ENCODE measurements around the gene VDR. TPM values are rescaled to one million over a fixed set of nuclear protein-coding genes. Genes with fewer than 3 reads are reported as not detected.

Gene VDR
- total RNA-seq, 4 donors from 2014 or later = 3.5 to 5.2 (median 3.9) TPM

DNA sequence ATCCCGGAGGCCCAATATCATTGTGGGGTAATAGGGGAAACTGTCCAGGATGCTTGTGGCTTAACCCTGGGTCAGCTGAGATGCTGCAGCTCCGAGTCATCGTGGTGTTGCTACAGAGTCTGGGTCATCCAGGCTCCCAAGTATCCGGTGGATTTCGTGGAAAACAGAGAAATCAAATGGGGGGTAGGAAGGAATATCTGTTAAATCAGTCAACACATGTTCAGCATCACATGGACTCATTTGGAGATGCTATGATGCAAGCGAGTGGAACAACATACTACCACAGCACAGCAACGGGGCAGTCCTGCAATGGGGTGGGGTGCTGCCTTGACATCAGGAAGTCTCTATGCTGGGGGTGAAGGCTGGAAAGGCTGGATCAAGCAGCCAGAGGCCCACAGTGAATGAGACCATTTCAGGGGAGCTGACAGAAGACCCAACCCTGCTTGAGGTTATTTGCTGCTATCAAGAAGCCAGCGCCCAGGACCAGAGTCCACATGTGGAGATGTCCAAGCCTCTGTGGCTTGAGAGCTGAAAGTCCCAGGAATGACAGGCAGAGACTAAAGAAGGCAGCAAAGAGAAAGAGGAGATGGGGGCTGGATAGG, 22.9 kb downstream of the VDR start:
- peak in 1 of 2 donors; percentile 15 for DNase-seq
- WGBS, 2 donors = 76% methylated on average over 8 of the region's 8 CpGs
- no peaks in the 10 kb centered on the region for H3K27me3 ChIP-seq
- TF ChIP-seq POLR2A (IDR thresholded peaks at IDR 0.05) (no peak), CTCF (IDR thresholded peaks at IDR 0.05) (no peak)
- H3K9me3 ChIP-seq = no peaks in the 10 kb centered on the region
- no peaks in the 10 kb centered on the region for H3K36me3 ChIP-seq
- intact Hi-C loops (cut with DNase I) = no loop called here
- H3K27ac ChIP-seq = no peak overlapping the region
- H3K4me1 ChIP-seq = peaks cover 0 to 38% of the 10 kb centered on the region in 2 donors
- no peak overlapping the region for H3K4me3 ChIP-seq (replicated peaks in 1 of 3)

DNA sequence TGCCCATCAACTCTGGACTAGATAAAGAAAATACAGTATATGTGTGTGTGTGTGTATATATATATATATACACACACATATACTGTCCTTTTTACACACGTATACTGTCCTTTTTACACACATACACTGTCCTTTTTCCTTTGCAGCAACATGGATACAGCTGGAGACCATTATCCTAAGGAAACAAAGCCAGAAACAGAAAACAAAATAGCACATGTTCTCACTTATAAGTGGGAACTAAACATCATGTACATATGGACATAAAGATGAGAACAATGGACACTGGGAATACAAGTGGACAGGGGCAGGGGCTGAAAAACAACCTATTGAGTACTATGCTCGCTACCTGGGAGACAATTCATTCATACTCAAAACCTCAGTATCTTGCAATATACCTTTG, 23.7 kb downstream of the VDR start:
- Histone ChIP-seq H3K4me3 (replicated peaks in 1 of 3) (no peak overlapping the region), H3K4me1 (peaks cover 0 to 30% of the 10 kb centered on the region in 2 donors), H3K27me3 (no peaks in the 10 kb centered on the region), H3K36me3 (no peaks in the 10 kb centered on the region), H3K27ac (no peak overlapping the region), H3K9me3 (no peaks in the 10 kb centered on the region)
- no peak for TF ChIP-seq CTCF (IDR thresholded peaks at IDR 0.05)
- TF ChIP-seq POLR2A (IDR thresholded peaks at IDR 0.05) = no peak
- DNase-seq = no peak
- WGBS, 2 donors = 93 to 99% methylated on average over 2 of the region's 2 CpGs
- intact Hi-C loops (cut with DNase I) = no loop called here

DNA sequence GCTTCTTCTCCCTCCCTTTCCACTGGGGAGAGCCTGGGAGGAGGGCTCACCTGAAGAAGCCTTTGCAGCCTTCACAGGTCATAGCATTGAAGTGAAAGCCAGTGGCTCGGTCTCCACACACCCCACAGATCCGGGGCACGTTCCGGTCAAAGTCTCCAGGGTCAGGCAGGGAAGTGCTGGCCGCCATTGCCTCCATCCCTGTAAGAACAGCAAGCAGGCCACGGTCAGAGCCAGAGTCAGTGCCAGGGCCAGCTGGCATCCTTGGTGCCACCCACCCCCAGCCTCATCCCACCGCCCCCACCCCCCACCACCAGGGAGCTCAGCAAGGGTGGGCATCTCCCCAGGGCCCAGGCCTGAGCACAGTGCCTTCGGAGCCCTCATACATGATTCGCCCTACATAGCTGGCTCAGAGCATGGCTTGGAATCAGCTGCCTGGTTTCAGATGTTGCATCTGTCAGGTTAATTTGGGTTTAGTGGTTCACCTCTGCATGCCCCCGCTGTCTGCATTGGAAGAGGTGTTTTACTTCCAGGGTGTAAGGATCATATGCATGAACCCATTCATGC, 25.8 kb downstream of the VDR start:
- Histone ChIP-seq H3K4me1 (peaks cover 0 to 27% of the 10 kb centered on the region in 2 donors), H3K27me3 (no peaks in the 10 kb centered on the region), H3K4me3 (replicated peaks in 1 of 3) (no peak overlapping the region), H3K27ac (no peak overlapping the region), H3K9me3 (no peaks in the 10 kb centered on the region), H3K36me3 (no peaks in the 10 kb centered on the region)
- 96 to 100% methylated on average over 2 to 5 of the region's 10 CpGs for WGBS, 2 donors
- intact Hi-C loops (cut with DNase I) = no loop called here
- TF ChIP-seq CTCF (IDR thresholded peaks at IDR 0.05) = no peak
- no peak for DNase-seq

- TF ChIP-seq CTCF (IDR thresholded peaks at IDR 0.05) = no peak
- TF ChIP-seq POLR2A (IDR thresholded peaks at IDR 0.05) = no peak
- H3K9me3 ChIP-seq = no peaks in the 10 kb centered on the region
- no peak overlapping the region for H3K4me3 ChIP-seq (replicated peaks in 1 of 3)
- WGBS, 2 donors = 95 to 97% methylated on average over 7 of the region's 7 CpGs
- no peak for DNase-seq
- no peaks in the 10 kb centered on the region for H3K36me3 ChIP-seq
- H3K27ac ChIP-seq = no peak overlapping the region
- no peaks in the 10 kb centered on the region for H3K27me3 ChIP-seq
- peaks cover 0 to 25% of the 10 kb centered on the region in 2 donors for H3K4me1 ChIP-seq
- intact Hi-C loops (cut with DNase I) = no loop called here
Observed at GRCh38 chr12:47878293-47878917, 26.4 kb downstream of the VDR start.

DNA sequence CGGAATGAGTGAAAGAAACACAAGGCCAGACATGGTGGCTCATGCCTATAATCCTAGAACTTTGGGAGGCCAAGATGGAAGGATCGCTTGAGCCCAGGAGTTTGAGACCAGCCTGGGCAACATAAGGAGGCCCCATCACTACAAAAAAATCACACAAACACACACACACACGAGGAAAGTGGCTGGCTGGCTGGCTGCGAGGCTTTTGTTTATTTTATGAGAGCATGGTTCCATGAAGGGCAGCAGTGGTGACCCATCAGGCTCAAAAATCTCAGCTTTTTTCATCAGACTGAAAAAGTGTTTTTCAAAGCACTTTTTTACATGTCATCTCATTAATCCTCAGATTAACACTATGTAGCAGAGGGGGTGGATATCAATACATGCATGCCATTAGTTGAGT, 27.7 kb downstream of the VDR start:
- Histone ChIP-seq H3K9me3 (no peaks in the 10 kb centered on the region), H3K4me3 (replicated peaks in 1 of 3) (no peak overlapping the region), H3K36me3 (no peaks in the 10 kb centered on the region), H3K4me1 (peaks cover 0 to 12% of the 10 kb centered on the region in 2 donors), H3K27ac (peak overlapping the region in 2 of 3 donors; percentile 45 to 60), H3K27me3 (no peaks in the 10 kb centered on the region)
- intact Hi-C loops (cut with DNase I) = no loop called here
- TF ChIP-seq CTCF (IDR thresholded peaks at IDR 0.05) (no peak), POLR2A (IDR thresholded peaks at IDR 0.05) (no peak)
- DNase-seq = peak; percentile 52 to 69
- 58 to 66% methylated on average over 4 of the region's 4 CpGs for WGBS, 2 donors
